Stimulated activated memory B cell treated with anti-CD40 and anti-IgM and Interleukin-4, amounts not matched to agents 10 μg/mL and 1 μg/mL and 100 μg/mL, for 72 hours (primary cell): ENCODE measurements around the gene NT5DC2.

Experiments used
- ATAC-seq: fragments of 150-1000 bp; cut with Tn5 transposase; 2 replicates; pipeline ENCODE4 v1.10.0; 2021
- H3K27ac Mint-ChIP-seq: one replicate; pipeline ENCODE4 v1.8.0; 2022; ENCODE audit warnings: mild to moderate bottlenecking, mixed read lengths
- H3K27me3 Mint-ChIP-seq: one replicate; pipeline ENCODE4 v1.8.0; 2022; ENCODE audit warnings: mixed read lengths
- H3K36me3 Mint-ChIP-seq: one replicate; pipeline ENCODE4 v1.8.0; 2022; ENCODE audit warnings: mixed read lengths
- H3K4me1 Mint-ChIP-seq: one replicate; pipeline ENCODE4 v1.8.0; 2022; ENCODE audit warnings: mixed read lengths
- H3K4me3 Mint-ChIP-seq: one replicate; pipeline ENCODE4 v1.8.0; 2022; ENCODE audit warnings: mild to moderate bottlenecking, moderate library complexity, mixed read lengths
- H3K9me3 Mint-ChIP-seq: one replicate; pipeline ENCODE4 v1.8.0; 2022; ENCODE audit warnings: mixed read lengths

NT5DC2 gene

DNA sequence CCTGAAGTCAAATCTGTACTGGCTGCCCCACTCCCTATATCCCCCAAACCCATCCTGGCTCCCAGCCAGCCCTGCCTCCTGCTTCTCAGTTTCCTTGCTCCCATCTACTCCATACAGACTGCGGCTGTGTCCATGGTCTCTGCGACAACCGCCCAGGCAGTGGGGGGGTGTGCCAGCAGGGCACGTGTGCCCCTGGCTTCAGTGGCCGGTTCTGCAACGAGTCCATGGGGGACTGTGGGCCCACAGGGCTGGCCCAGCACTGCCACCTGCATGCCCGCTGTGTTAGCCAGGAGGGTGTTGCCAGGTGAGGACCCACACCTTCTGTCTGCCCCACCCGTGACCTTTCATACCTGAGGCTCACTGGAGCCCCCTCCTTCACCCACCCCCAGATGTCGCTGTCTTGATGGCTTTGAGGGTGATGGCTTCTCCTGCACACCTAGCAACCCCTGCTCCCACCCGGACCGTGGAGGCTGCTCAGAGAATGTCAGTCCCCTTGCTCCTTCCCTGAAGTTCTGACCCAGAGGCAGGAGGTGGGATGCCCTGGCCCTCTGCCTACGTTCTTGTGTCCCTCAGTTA, 23.8 kb downstream of the NT5DC2 start:
- Mint-ChIP-seq H3K4me3 (no peak overlapping the region), H3K27ac (no peak overlapping the region), H3K4me1 (no peaks in the 10 kb centered on the region), H3K27me3 (peaks cover 30% of the 10 kb centered on the region), H3K9me3 (no peaks in the 10 kb centered on the region), H3K36me3 (no peaks in the 10 kb centered on the region)
- no peak for ATAC-seq

DNA sequence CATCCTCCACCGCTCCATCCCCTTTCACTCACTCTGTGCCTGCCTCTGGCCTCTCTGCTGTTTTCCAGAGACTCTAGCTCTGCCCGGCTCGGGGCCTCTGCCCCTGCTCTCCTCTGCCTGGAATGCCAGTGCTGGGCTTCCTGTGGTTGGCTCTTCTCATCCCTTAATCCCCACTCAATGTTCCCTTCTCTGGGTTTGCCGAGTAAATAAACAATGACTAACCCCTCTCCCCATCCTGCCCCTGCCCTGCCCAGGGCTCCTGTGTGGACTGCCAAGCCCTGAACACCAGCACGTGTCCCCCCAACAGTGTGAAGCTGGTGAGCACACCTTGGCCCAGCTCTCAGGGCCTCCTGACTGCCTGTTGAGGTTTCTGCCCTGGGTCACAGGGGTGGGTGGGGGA, 26.3 kb downstream of the NT5DC2 start:
- Mint-ChIP-seq H3K27ac (no peak overlapping the region), H3K9me3 (no peaks in the 10 kb centered on the region), H3K4me1 (no peaks in the 10 kb centered on the region), H3K4me3 (no peak overlapping the region), H3K27me3 (peaks cover 22% of the 10 kb centered on the region), H3K36me3 (no peaks in the 10 kb centered on the region)
- ATAC-seq, result no peak

DNA sequence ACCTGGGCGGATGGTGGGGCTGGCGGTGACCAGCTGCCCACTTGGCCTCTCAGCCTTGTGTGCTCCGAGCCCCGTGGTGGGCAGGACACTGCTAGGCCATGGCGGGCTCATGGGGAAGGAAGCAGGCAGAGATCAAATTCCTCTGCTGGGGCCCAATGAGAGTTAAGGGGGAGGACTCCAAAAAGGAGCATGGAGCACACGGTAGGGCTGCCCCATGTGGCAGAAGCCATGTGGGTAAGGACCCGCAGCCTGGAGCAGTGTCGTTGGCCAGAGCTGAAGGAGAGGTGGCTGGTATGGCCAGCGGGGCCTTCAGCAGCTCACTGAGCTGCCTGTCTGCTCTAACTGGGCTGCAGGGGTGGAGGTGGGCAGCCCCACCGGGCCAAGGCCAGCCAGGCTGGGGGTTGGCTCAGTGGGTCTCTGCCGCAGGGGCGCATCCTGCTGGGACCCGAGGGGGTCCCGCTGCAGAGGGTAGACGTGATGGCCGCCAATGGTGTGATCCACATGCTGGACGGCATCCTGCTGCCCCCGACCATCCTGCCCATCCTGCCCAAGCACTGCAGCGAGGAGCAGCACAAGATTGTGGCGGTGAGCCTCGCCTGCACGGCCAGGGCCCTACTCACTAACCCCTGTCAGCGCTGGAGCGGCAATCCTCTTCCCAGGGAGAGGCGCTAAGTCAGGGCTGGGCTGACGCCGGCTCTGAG, 27.2 kb downstream of the NT5DC2 start:
- H3K4me3 Mint-ChIP-seq, result no peak overlapping the region
- peaks cover 22% of the 10 kb centered on the region for H3K27me3 Mint-ChIP-seq
- H3K4me1 Mint-ChIP-seq, result no peaks in the 10 kb centered on the region
- H3K36me3 Mint-ChIP-seq, result no peaks in the 10 kb centered on the region
- H3K27ac Mint-ChIP-seq, result no peak overlapping the region
- no peaks in the 10 kb centered on the region for H3K9me3 Mint-ChIP-seq
- no peak for ATAC-seq

DNA sequence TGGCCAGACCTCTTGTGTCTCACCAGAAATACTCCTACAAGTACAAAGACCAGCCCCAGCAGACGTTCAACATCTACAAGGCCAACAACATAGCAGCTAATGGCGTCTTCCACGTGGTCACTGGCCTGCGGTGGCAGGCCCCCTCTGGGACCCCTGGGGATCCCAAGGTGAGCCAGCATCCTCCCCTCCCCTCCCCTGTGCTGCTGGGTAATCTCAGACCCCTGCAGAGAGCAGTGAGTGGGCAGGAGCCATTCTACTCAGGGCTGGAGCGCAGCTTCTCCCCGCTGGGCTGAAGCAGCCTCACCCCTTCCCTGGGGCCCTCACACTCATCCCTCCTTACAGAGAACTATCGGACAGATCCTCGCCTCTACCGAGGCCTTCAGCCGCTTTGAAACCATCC, 28.7 kb downstream of the NT5DC2 start:
- Mint-ChIP-seq H3K9me3 (no peaks in the 10 kb centered on the region), H3K36me3 (no peaks in the 10 kb centered on the region), H3K4me1 (peaks cover 4% of the 10 kb centered on the region), H3K27ac (no peak overlapping the region), H3K4me3 (no peak overlapping the region), H3K27me3 (peaks cover 22% of the 10 kb centered on the region)
- ATAC-seq, result no peak

DNA sequence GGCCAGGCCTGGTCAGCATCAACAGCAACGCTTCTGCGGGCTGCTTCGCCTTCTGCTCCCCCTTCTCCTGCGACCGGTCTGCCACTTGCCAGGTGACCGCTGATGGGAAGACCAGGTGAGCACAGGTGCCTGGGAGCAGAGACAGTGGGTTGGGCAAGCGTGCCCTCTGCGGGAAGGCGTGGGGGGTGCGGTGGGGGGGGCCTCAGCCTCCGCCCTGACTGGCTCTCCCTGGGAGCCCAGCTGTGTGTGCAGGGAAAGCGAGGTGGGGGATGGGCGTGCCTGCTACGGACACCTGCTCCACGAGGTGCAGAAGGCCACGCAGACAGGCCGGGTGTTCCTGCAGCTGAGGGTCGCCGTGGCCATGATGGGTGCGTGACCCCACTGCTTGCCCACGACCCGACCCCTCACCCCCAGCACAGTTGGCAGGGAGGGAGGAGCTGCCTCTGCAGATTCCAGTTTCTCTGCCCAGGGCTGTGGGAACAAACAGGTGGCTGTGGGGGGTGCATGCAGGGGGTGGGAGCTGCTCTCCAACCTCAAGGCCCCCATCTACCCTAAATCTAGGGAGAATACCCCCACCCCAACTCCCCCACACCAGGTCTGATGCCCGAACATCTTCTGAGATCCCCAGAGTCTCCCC, 29.8 kb downstream of the NT5DC2 start:
- Mint-ChIP-seq H3K27me3 (peaks cover 22% of the 10 kb centered on the region), H3K4me1 (peaks cover 12% of the 10 kb centered on the region), H3K27ac (no peak overlapping the region), H3K4me3 (no peak overlapping the region), H3K9me3 (no peaks in the 10 kb centered on the region), H3K36me3 (no peaks in the 10 kb centered on the region)
- ATAC-seq, result no peak

DNA sequence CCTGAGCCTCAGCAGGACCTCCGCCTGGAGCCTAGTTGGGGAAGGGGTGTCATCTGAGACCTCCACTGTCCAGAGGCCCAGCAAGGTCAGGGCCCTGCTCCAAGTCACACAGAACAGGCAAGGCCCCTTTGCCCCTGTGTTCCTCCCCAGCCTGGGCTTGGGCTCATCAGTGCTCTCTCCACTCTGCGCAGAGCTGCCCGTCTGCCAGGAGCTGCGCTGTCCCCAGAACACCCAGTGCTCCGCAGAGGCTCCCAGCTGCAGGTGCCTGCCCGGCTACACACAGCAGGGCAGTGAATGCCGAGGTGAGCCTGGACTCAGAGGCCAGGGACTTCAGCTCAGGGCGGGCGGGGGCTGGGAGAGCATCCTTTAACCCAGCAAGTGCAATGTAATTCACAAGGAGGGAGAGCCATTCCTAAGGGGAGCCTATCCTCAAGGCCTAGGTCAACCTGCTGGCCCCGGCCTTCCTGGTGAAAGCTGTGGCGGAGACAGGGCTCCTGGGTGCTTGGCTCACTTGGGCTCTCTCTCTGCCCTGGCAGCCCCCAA, 30.8 kb downstream of the NT5DC2 start:
- ATAC-seq, result no peak
- Mint-ChIP-seq H3K36me3 (no peaks in the 10 kb centered on the region), H3K4me3 (no peak overlapping the region), H3K4me1 (peaks cover 19% of the 10 kb centered on the region), H3K9me3 (no peaks in the 10 kb centered on the region), H3K27ac (no peak overlapping the region), H3K27me3 (peaks cover 22% of the 10 kb centered on the region)

DNA sequence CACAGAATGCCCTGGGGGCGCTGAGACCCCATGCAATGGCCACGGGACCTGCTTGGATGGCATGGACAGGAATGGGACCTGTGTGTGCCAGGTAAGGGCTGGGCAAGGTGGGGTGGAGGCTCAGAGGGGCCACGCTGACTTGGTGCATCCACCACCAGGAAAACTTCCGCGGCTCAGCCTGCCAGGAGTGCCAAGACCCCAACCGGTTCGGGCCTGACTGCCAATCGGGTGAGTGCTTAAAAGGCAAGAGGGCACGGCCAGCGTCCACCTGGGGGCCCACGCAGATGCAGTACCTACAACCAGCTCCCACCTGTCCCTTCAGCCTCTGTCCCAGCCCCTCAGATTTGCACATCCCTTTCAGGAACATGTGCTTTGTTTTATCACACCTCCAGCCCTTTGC, 31.7 kb downstream of the NT5DC2 start:
- Mint-ChIP-seq H3K27me3 (peaks cover 22% of the 10 kb centered on the region), H3K36me3 (no peaks in the 10 kb centered on the region), H3K4me1 (peaks cover 19% of the 10 kb centered on the region), H3K4me3 (no peak overlapping the region), H3K9me3 (no peaks in the 10 kb centered on the region), H3K27ac (no peak overlapping the region)
- ATAC-seq, result no peak

DNA sequence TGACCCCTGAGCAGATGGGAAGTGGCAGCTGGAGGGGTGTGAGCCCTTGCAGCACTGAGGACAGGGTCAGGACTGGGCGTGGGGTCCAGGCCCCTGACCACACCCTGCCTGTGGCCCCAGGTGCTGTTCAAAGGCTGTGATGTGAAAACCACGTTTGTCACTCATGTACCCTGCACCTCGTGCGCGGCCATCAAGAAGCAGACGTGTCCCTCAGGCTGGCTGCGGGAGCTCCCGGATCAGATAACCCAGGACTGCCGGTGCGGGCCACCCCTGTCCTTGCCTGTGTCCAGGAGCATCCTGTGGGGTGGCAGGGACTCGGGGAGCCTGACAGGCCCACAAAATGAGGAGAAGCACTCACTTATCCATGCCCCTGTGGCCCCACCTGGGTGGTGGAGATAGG, 32.6 kb downstream of the NT5DC2 start:
- H3K27me3 Mint-ChIP-seq, result peaks cover 18% of the 10 kb centered on the region
- no peaks in the 10 kb centered on the region for H3K36me3 Mint-ChIP-seq
- ATAC-seq, result no peak
- peaks cover 19% of the 10 kb centered on the region for H3K4me1 Mint-ChIP-seq
- no peaks in the 10 kb centered on the region for H3K9me3 Mint-ChIP-seq
- no peak overlapping the region for H3K27ac Mint-ChIP-seq
- H3K4me3 Mint-ChIP-seq, result no peak overlapping the region

DNA sequence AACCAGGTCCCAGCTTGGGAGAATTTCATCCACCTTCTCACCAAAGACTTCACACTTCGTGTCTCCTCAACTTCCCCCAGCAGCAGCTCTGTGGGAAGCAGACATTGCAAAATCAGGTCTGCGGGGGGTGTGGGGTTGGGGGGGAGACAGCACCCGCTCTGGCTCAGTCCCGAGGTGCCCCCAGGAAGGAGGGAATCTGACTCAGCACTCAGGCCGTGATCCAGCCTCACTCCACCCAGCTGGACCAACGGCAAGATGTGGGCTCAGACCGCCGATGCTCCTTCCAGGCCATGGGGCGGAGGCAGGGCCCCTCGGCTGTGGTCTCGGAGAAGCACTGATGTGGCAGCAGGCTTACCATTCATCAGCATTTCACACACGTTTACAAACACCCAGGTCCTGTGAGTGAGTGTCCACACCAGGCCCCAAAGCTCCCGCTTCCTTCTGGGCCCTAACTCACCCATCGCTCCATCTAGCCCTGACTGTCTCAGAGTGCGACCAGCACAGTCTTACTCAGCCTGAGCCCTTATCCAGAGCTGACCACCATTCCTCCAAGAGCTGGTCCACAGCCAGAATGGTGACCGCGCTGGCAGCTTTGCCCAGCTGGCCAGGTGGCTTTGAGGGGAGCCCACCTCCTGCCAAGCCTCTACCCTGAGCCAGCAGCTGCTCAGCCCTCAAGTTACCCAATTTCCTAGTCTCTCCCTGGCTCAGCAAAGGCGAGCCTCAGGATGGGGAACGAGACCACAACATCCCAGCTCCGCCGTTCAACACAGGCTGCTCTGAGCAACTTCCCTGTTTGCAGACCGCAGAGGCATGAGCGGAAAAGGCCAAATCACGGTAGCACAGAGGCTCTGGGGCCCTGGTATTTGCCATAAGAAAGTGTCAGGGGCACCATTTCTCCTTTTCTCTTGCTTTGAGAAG, 35.3 kb downstream of the NT5DC2 start:
- Mint-ChIP-seq H3K4me1 (peaks cover 19% of the 10 kb centered on the region), H3K4me3 (no peak overlapping the region), H3K36me3 (no peaks in the 10 kb centered on the region), H3K27me3 (no peaks in the 10 kb centered on the region), H3K27ac (no peak overlapping the region), H3K9me3 (no peaks in the 10 kb centered on the region)
- peak; percentile 73 for ATAC-seq

DNA sequence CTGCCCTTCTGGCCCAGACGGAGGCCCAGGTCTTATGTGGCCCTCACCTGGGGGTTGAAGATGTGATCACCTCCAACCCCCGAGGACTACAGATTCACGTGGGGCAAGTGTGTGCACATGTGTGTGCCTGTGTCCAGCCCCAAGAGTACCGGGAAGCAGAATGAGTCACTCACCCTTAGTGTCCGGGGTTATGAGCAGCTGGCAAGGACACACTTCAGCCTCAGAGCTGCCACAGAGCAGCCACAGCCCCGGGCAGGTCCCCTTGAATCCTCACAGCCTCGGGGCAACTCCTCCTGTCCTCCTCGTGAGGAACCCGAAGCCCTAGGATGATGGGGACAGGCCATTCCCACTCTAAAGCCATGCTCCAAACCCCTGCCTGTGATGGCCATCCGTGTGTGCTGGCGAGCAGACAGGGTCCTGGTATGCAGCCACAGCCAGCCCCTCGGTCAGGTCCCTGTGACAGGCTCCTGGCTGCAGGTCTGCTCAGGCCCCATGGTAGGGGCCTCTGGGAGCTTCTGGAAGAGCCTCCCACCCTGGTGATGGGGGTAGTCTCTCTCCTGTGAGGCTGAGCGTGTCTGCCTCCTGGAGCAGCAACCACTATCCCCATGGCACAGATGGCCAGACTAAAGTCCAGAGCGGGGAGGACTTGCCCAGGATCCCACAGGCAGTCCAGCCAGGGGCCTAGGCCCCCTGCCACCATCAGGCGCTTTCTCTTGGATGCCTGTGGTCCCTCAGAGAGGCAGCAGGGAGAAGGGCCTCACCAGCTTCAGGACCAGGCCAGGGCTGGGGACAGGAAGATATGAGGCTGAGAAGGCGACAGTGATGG, 37.7 kb downstream of the NT5DC2 start:
- peaks cover 19% of the 10 kb centered on the region for H3K4me1 Mint-ChIP-seq
- H3K36me3 Mint-ChIP-seq, result peaks cover 14% of the 10 kb centered on the region
- no peak overlapping the region for H3K27ac Mint-ChIP-seq
- H3K4me3 Mint-ChIP-seq, result no peak overlapping the region
- no peak for ATAC-seq
- no peaks in the 10 kb centered on the region for H3K9me3 Mint-ChIP-seq
- no peaks in the 10 kb centered on the region for H3K27me3 Mint-ChIP-seq

DNA sequence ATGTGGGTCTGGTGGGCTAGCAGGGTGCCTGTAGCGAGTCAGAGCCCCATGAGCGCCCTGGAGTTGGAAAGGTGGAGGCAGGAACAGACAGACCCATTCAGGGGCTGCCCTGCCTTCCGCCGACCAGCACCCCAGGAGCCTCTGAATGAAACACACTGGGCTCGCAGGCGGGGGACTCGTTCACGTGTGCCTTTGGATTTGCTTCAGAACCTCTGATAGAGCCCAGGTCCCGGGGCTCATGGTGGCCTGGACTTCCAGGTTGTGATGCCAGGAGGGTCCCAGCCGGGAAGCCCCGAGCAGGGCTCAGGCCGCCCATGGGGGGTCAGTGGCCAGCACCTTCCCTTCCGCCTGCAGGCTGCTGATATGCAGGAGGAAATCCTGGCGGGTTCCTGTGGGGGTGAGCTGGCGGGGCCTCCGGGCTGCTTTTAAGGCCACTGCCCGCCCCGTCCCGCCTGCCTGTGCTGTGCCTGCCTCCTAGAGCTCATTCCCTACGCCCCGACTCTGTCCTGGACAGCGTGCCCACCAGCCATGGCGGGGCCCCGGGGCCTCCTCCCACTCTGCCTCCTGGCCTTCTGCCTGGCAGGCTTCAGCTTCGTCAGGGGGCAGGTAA, 38.7 kb downstream of the NT5DC2 start, which contains the start of gene STAB1:
STAB1 (plus strand) TSS at position 453 of the 610 bp plus-strand sequence; CDS start at position 529, 76 bp downstream.
- no peak within 1 kb of the TSS for H3K4me3 Mint-ChIP-seq
- H3K27ac Mint-ChIP-seq, result no peak within 1 kb of the TSS

DNA sequence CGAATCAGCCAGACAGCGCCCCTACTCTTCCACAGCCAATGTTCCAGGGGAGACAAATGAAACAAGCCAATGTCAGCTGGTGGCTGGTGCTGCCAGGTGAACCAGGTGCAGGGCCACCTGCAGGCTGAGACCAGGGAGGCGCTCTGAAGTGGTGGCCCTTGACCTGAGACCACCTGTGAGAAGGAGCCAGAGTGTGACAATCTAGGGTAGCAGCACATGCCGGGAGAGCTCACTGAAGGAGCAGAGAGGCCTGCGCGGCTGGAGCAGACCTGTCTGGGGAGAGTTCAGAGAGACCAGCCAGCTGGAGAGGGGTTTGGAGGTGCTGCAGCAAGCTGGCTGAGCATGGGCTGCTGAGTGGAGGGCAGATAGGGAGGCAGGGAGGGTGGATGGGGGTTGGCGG, 39.2 kb downstream of the NT5DC2 start:
- Mint-ChIP-seq H3K4me3 (no peak overlapping the region), H3K9me3 (no peaks in the 10 kb centered on the region), H3K36me3 (peaks cover 21% of the 10 kb centered on the region), H3K27ac (no peak overlapping the region), H3K27me3 (no peaks in the 10 kb centered on the region), H3K4me1 (peaks cover 13% of the 10 kb centered on the region)
- ATAC-seq, result no peak

More for the DNA sequence above, 38.7 kb downstream of the NT5DC2 start, which contains the start of gene STAB1:
- Mint-ChIP-seq H3K9me3 (no peaks in the 10 kb centered on the region), H3K4me1 (peaks cover 15% of the 10 kb centered on the region), H3K36me3 (peaks cover 16% of the 10 kb centered on the region), H3K27me3 (no peaks in the 10 kb centered on the region)
- no peak for ATAC-seq

DNA sequence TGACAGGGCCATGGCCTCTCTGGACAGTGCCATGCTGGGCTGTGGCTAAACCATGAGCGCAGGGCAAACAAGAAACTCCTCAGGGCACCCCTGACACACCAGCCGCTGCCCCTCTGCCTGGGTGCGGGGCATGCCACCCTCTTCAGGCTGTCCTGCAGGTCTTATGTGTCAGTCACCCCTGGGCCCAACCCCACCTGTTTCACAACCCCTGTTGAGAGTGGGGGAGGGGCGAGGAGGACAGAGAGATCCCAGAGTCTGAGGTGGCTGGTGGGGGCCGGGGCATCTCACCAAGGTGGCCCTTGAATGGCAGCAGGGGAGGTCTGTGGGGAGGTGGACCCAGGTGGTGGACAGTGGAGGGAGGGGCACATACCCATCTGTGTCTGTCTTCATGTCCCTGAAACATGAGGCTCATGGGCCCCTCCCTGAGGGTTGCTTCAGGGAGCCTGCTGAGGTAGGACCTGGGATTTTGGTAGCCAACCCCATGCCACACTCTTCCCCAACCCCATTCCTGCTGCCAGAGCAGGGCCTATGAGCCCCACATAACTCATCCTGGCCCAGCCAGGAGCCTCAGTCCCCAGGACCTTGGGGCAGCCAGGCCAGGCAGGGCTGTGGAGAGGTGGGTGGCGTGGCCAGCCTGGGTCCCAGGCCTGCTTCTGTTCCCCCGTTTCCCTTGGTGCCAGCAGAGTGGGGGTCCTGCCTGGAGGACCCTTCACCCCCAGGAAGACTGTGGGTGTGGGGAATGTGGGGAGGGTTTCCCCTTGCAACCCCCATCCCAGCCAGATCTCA, 40.2 kb downstream of the NT5DC2 start:
- ATAC-seq, result no peak
- Mint-ChIP-seq H3K27me3 (no peaks in the 10 kb centered on the region), H3K9me3 (no peaks in the 10 kb centered on the region), H3K27ac (no peak overlapping the region), H3K4me1 (peaks cover 2% of the 10 kb centered on the region), H3K36me3 (peaks cover 28% of the 10 kb centered on the region), H3K4me3 (no peak overlapping the region)
